Esophagus squamous epithelium (tissue), 5 donors: ENCODE measurements around the gene SLC12A7. TPM values are rescaled to one million over a fixed set of nuclear protein-coding genes. Genes with fewer than 3 reads are reported as not detected.

Experiments
- DNase-seq: peaks from one replicate; lab custom pipeline; 2025; lab: John Stamatoyannopoulos, UW
- H3K27ac ChIP-seq, 4 donors: fragments of 200-600 bp; sonication (generic); one replicate each; pipeline ENCODE4 v1.5.1; 2016 to 2019; ENCODE audit warnings: mild to moderate bottlenecking in 1 of 4
- H3K27me3 ChIP-seq, 4 donors: fragments of 200-600 bp; sonication (generic); 1 replicate in 3 of 4; 2 replicates in 1 of 4; pipeline versions ENCODE4 v1.5.1 to v1.6.0; 2017 to 2021; ENCODE audit warnings: antibody characterized with exemption in 1 of 4
- H3K36me3 ChIP-seq, 3 donors: fragments of 200-600 bp; sonication (generic); one replicate each; pipeline ENCODE4 v1.5.1; 2016 to 2019
- H3K4me1 ChIP-seq, 3 donors: fragments of 200-600 bp; sonication (generic); one replicate each; pipeline ENCODE4 v1.5.1; 2017 to 2019
- H3K4me3 ChIP-seq, 4 donors: fragments of 200-600 bp; sonication (generic); 1 replicate in 3 of 4; 2 replicates in 1 of 4; pipeline ENCODE4 v1.5.1; 2016 to 2019; ENCODE audit warnings: mild to moderate bottlenecking in 2 of 4, moderate library complexity in 1 of 4
- H3K9me3 ChIP-seq, 3 donors: fragments of 200-600 bp; sonication (generic); one replicate each; pipeline ENCODE4 v1.5.1; 2016 to 2019
- POLR2A ChIP-seq, 4 donors: fragments of 450-650 bp; IDR thresholded peaks; one replicate each; pipeline ENCODE4 v1.6.1; 2017; ENCODE audit warnings: antibody characterized with exemption in 4 of 4, mild to moderate bottlenecking in 4 of 4, moderate library complexity in 3 of 4
- WGBS, 2 donors: methylation state at CpG; one replicate each; pipeline ENCODE4 v1.1.5; 2018; 5-methylcytosine and 5-hydroxymethylcytosine counted together
- intact Hi-C: fragments of 100-400 bp; cut with DNase I; formaldehyde crosslinking; loops from one replicate; pipeline ENCODE4 v1.15.0; 2022
- total RNA-seq, 4 donors: library from RNA; depleted of rRNA; stranded (reverse); fragments of >200 nt; gene quantifications; one replicate each; pipeline ENCODE4 v1.1.0, GENCODE V29; 2016
- TF ChIP-seq, protein P1 (sequence below), 6 experiments: fragments of 450-650 bp in 4 of 6; fragments of 200-600 bp in 2 of 6; sonication (generic) in 2 of 6; IDR thresholded peaks; one replicate each; pipeline ENCODE4 v1.5.1; 2016 to 2019; ENCODE audit warnings: antibody characterized with exemption in 6 of 6, mild to moderate bottlenecking in 4 of 6, moderate library complexity in 4 of 6
- donor health status: DM: yes; HTN: yes; CAD: no.

The SLC12A7 gene
- total RNA-seq, 4 donors from 2014 or later: 4.5 to 13.4 (median 6.6) TPM

DNA sequence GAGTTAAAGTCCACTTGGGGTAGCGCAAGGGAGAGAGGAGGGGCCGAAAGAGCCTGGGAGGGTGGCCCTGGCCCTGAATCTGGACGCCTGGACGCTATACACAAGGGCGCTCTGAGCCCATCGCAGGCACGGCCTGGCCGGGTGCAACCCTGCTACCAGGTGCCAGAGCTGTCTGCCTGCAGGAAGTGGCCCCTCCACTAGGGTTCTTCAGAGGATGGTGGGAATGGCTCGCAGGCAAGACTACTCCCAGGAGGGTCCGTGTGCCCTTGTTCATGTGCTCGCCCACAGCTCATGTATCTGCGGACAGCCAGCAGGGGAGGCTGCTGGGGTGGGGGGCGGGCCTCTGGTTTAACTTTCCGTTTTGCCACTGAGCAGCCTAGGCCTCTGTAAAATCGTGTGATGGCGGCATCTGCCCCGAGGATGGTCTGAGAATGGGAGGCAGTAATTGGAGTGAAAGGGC, 104.6 kb downstream of the SLC12A7 start:
- no peak for DNase-seq
- 56 to 90% methylated on average over 5 to 8 of the region's 17 CpGs for WGBS, 2 donors
- peaks cover 32 to 74% (median 38%) of the 10 kb centered on the region in 3 donors for H3K4me1 ChIP-seq
- no peaks in the 10 kb centered on the region for H3K36me3 ChIP-seq
- H3K4me3 ChIP-seq: no peak overlapping the region
- H3K27me3 ChIP-seq: peaks cover 0 to 90% (median 10%) of the 10 kb centered on the region in 4 donors
- intact Hi-C loops: no loop called here
- H3K27ac ChIP-seq: no peak overlapping the region
- TF ChIP-seq, protein P1, sequence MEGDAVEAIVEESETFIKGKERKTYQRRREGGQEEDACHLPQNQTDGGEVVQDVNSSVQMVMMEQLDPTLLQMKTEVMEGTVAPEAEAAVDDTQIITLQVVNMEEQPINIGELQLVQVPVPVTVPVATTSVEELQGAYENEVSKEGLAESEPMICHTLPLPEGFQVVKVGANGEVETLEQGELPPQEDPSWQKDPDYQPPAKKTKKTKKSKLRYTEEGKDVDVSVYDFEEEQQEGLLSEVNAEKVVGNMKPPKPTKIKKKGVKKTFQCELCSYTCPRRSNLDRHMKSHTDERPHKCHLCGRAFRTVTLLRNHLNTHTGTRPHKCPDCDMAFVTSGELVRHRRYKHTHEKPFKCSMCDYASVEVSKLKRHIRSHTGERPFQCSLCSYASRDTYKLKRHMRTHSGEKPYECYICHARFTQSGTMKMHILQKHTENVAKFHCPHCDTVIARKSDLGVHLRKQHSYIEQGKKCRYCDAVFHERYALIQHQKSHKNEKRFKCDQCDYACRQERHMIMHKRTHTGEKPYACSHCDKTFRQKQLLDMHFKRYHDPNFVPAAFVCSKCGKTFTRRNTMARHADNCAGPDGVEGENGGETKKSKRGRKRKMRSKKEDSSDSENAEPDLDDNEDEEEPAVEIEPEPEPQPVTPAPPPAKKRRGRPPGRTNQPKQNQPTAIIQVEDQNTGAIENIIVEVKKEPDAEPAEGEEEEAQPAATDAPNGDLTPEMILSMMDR (IDR thresholded peaks at IDR 0.05): no peak
- TF ChIP-seq POLR2A (IDR thresholded peaks at IDR 0.05): no peak
- H3K9me3 ChIP-seq: no peaks in the 10 kb centered on the region

DNA sequence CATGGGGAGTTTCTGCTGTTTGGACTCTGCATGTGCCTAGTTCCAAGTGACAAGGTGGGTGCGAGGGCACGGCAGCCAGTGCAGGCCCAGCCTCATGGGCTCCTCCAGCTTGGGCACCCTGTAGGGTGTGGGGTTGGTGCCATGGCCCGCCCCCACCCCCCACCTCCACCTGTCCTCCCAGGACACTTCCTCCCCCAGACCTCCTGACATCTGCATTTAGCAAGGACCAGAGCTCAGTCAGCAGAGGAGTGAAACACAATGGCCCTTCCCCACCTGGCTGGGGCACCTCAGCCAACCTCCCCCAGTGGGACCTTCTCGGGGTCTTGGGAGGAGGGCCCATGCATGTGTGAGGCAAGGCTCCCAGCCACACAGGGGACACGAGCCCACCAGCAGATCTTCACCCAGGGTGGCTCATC, 105.2 kb downstream of the SLC12A7 start:
- Histone ChIP-seq H3K27ac (no peak overlapping the region), H3K9me3 (no peaks in the 10 kb centered on the region), H3K36me3 (no peaks in the 10 kb centered on the region), H3K4me1 (peaks cover 32 to 74% (median 38%) of the 10 kb centered on the region in 3 donors), H3K27me3 (peaks cover 0 to 89% (median 10%) of the 10 kb centered on the region in 4 donors), H3K4me3 (no peak overlapping the region)
- intact Hi-C loops: no loop called here
- TF ChIP-seq POLR2A (IDR thresholded peaks at IDR 0.05): no peak
- TF ChIP-seq, protein P1 (IDR thresholded peaks at IDR 0.05): no peak
- DNase-seq: no peak
- 94% methylated on average over 3 of the region's 5 CpGs; no CpG with 5 or more reads in 1 of the 2 donors for WGBS, 2 donors

DNA sequence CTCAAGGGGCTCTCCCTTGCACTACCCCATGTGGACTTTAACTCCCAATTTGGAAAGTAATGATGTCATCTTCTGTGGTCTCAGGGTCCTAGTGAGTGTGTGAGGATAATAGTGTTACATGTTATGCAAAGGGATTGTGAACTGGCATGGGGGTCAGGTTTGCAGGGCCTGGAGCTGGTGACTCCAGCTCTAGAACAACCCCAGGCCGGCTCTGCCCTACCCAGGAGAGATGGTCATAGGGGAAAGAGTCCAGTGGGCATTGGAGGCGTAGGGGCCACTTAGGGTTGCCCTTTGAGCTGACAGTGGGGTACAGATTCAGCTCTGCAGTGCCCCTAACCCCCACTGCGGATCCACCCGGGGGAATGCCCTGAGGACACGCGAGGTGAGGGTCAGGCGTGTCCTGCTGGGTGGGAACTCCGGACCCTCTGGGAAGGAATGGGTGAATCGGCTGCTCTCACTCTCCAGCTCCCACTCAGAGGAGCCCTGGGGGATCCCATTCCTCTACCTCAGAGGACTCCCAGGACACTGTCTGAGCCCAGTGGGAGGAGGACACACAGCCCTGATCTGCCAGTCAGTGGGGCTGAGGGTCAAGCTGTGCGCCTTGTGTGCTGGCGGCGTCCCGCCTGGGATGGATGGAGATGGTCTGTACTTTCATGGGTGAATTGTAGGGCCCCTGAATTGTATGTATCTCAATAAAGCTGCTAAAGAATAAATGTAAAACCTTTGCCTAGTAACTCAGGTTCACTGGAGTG, 105.8 kb downstream of the SLC12A7 start:
- 100% methylated on average over 1 to 4 of the region's 13 CpGs for WGBS, 2 donors
- H3K4me1 ChIP-seq: peaks cover 32 to 72% (median 38%) of the 10 kb centered on the region in 3 donors
- H3K36me3 ChIP-seq: no peaks in the 10 kb centered on the region
- H3K27me3 ChIP-seq: peaks cover 0 to 89% (median 10%) of the 10 kb centered on the region in 4 donors
- DNase-seq: no peak
- no peaks in the 10 kb centered on the region for H3K9me3 ChIP-seq
- intact Hi-C loops: no loop called here
- H3K27ac ChIP-seq: no peak overlapping the region
- TF ChIP-seq, protein P1 (IDR thresholded peaks at IDR 0.05): no peak
- TF ChIP-seq POLR2A (IDR thresholded peaks at IDR 0.05): no peak
- no peak overlapping the region for H3K4me3 ChIP-seq

DNA sequence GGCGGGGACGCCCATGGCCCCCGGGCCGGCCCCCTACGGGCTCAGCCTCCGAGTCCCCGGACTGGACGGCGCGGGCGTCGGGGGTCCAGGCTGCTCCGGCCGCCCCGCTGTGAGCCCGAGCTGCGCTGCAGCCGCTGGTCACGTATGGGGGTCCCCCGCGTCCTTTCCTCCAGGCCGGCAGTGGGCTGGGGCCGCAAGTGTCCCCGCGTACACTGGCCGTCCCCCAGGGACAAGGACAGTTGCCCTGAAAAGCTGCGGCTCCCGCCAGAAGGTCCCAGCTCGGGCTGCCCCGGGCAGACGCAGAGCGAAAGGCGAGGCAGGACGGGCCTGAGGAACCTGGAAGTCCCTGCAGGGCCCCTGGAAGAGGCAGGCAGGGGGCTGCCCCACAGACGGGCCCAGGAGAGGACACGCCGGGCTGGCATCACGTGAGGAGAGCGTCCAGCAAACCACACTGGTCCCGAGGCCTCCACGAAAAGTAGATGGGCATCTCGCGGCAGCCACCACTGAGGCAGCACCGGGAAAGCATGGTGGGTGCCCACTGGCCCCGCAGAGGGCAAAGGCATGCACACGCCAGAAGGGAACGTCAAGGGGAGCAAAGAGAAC, 106.5 kb downstream of the SLC12A7 start:
- H3K27ac ChIP-seq: peak overlapping the region; percentile 62 to 83 (median 72)
- intact Hi-C loops: no loop called here
- peaks cover 29 to 65% (median 38%) of the 10 kb centered on the region in 3 donors for H3K4me1 ChIP-seq
- peaks cover 0 to 89% (median 10%) of the 10 kb centered on the region in 4 donors for H3K27me3 ChIP-seq
- DNase-seq: no peak
- 82 to 92% methylated on average over 2 to 9 of the region's 47 CpGs for WGBS, 2 donors
- no peaks in the 10 kb centered on the region for H3K9me3 ChIP-seq
- H3K4me3 ChIP-seq: peak overlapping the region; percentile 34 to 74 (median 48)
- no peak for TF ChIP-seq POLR2A (IDR thresholded peaks at IDR 0.05)
- TF ChIP-seq, protein P1 (IDR thresholded peaks at IDR 0.05): no peak
- no peaks in the 10 kb centered on the region for H3K36me3 ChIP-seq
